HepG2 (cell line): ENCODE results near the gene C3orf52. TPM values are rescaled to one million over a fixed set of nuclear protein-coding genes. Genes with fewer than 3 reads are reported as not detected.

ENCODE experiments used
- ATAC-seq: fragments of 200-7000 bp; cut with Tn5 transposase; 3 replicates; pipeline ENCODE4 v1.9.1; 2020; ENCODE audit warnings: mild to moderate bottlenecking, moderate library complexity
- BruUV-seq: library from RNA; stranded (reverse); fragments of 400-500 nt; replicated peaks from 2 replicates; lab custom pipeline; 2021; lab: Mats Ljungman, UMichigan
- CTCF ChIA-PET: fragments of 300-600 bp; formaldehyde crosslinking; extraction: SDS; loops from one replicate; lab custom pipeline; 2021; ENCODE audit warnings: low total read pairs, inconsistent platforms, low intra/inter-chr PET ratio; lab: Yijun Ruan, JAX
- POLR2A ChIA-PET: fragments of 350-600 bp; sonication (Branson Sonifier 250); formaldehyde crosslinking; loops from one replicate; lab custom pipeline; 2020; ENCODE audit warnings: antibody characterized with exemption, inconsistent platforms; lab: Yijun Ruan, JAX
- DNase-seq: peaks from one replicate; pipeline ENCODE4 v3.0.0-alpha.2; 2015; ENCODE audit warnings: low spot score
- FAIRE-seq: peaks from 3 replicates; lab custom pipeline; 2011; peaks lifted over from hg19 to GRCh38; lab: Jason Lieb, UNC
- H2AFZ ChIP-seq: one replicate; pipeline ENCODE4 v1.6.1; 2011; ENCODE audit warnings: low read length, inconsistent platforms
- H3K27ac ChIP-seq: fragments of 300-600 bp; 3 replicates; pipeline ENCODE4 v1.8.0; 2011; ENCODE audit warnings: mixed run types, mild to moderate bottlenecking, mixed read lengths, low read length, inconsistent platforms; ENCODE audit not compliant: insufficient read depth; ENCODE audit errors: extremely low read length
- H3K27me3 ChIP-seq, 2 experiments: fragments of 200-600 bp in 1 of 2; 2 replicates in 1 of 2; 3 replicates in 1 of 2; pipeline versions ENCODE4 v1.6.0 to v1.8.0; 2011; ENCODE audit warnings: low read length in 2 of 2, mild to moderate bottlenecking in 2 of 2, moderate library complexity in 2 of 2, inconsistent platforms in 1 of 2; ENCODE audit not compliant: insufficient read depth in 2 of 2, control insufficient read depth in 1 of 2
- H3K36me3 ChIP-seq, 2 experiments: fragments of 200-600 bp in 1 of 2; replicated peaks in 1 of 2; 2 replicates in 1 of 2; 3 replicates in 1 of 2; pipeline versions ENCODE4 v1.5.1 to v1.8.0; 2011; ENCODE audit warnings: low read length in 2 of 2, inconsistent platforms in 1 of 2; ENCODE audit not compliant: insufficient read depth in 2 of 2, control insufficient read depth in 1 of 2
- H3K4me1 ChIP-seq: 2 replicates; pipeline ENCODE4 v1.5.1; 2012; ENCODE audit warnings: low read length, inconsistent platforms; ENCODE audit not compliant: insufficient read depth
- H3K4me2 ChIP-seq: 2 replicates; pipeline ENCODE4 v1.6.0; 2011; ENCODE audit warnings: low read depth, low read length, inconsistent platforms
- H3K4me3 ChIP-seq, 3 experiments: fragments of 200-600 bp in 1 of 3; sonication (generic), shearing (Covaris generic) in 1 of 3; replicated peaks in 1 of 3; 2 replicates each; pipeline ENCODE4 v1.5.1; 2011 to 2016; ENCODE audit warnings: low read length in 3 of 3, inconsistent platforms in 2 of 3, low read depth in 2 of 3, mild to moderate bottlenecking in 2 of 3, control low read depth in 1 of 3, mixed read lengths in 1 of 3; ENCODE audit not compliant: insufficient read depth in 1 of 3
- H3K79me2 ChIP-seq: one replicate; pipeline ENCODE4 v1.6.1; 2011; ENCODE audit warnings: low read length, inconsistent platforms; ENCODE audit not compliant: insufficient read depth
- H3K9ac ChIP-seq: 2 replicates; pipeline ENCODE4 v1.6.0; 2011; ENCODE audit warnings: mild to moderate bottlenecking, low read depth, low read length, inconsistent platforms; ENCODE audit not compliant: insufficient read depth
- H3K9me3 ChIP-seq: 2 replicates; pipeline ENCODE4 v1.5.1; 2012; ENCODE audit warnings: mild to moderate bottlenecking, low read length
- H4K20me1 ChIP-seq: 2 replicates; pipeline ENCODE4 v1.6.0; 2011; ENCODE audit warnings: inconsistent platforms, mild to moderate bottlenecking, low read length, moderate library complexity; ENCODE audit not compliant: insufficient read depth
- EED ChIP-seq: sonication (generic); formaldehyde crosslinking; IDR thresholded peaks from 2 replicates; pipeline ENCODE4 v1.5.0; 2020; ENCODE audit warnings: mild to moderate bottlenecking, missing genetic modification reagents
- ELF3 ChIP-seq: IDR thresholded peaks from 2 replicates; pipeline ENCODE4 v1.6.1; 2016; ENCODE audit warnings: missing genetic modification reagents, missing compliant biosample characterization
- FOXA3 ChIP-seq: IDR thresholded peaks from 2 replicates; pipeline ENCODE4 v1.6.1; 2016; ENCODE audit warnings: missing genetic modification reagents, missing compliant biosample characterization
- FOXP4 ChIP-seq: sonication (generic); formaldehyde crosslinking; IDR thresholded peaks from 2 replicates; pipeline ENCODE4 v1.4.0; 2020; ENCODE audit warnings: missing genetic modification reagents
- MAFF ChIP-seq: IDR thresholded peaks from 2 replicates; pipeline ENCODE4 v1.6.1; 2011; ENCODE audit warnings: low read depth, low read length, improper control_type of control experiment
- NAIF1 ChIP-seq: sonication (generic); formaldehyde crosslinking; IDR thresholded peaks from 2 replicates; pipeline ENCODE4 v1.5.0; 2020; ENCODE audit warnings: mild to moderate bottlenecking, missing genetic modification reagents, borderline replicate concordance
- NFYC ChIP-seq: IDR thresholded peaks from 2 replicates; pipeline ENCODE4 v1.6.1; 2016; ENCODE audit warnings: missing genetic modification reagents, missing compliant biosample characterization
- PTBP1 ChIP-seq: fragments of 200-400 bp; formaldehyde crosslinking; IDR thresholded peaks from 2 replicates; pipeline ENCODE4 v1.6.1; 2018; ENCODE audit warnings: low read length, low read depth; ENCODE audit not compliant: poor library complexity, severe bottlenecking
- SALL1 ChIP-seq: sonication (generic); formaldehyde crosslinking; IDR thresholded peaks from 2 replicates; pipeline ENCODE4 v1.8.0; 2022; ENCODE audit warnings: mild to moderate bottlenecking, missing genetic modification reagents
- SATB2 ChIP-seq: sonication (generic); formaldehyde crosslinking; IDR thresholded peaks from 2 replicates; pipeline ENCODE4 v1.5.0; 2020; ENCODE audit warnings: missing genetic modification reagents
- TOPORS ChIP-seq: sonication (generic); formaldehyde crosslinking; IDR thresholded peaks from 2 replicates; pipeline ENCODE4 v1.8.0; 2023; ENCODE audit warnings: mild to moderate bottlenecking, missing genetic modification reagents
- XRCC5 ChIP-seq: fragments of 200-400 bp; formaldehyde crosslinking; optimal IDR thresholded peaks from 2 replicates; pipeline ENCODE3; 2017; ENCODE audit warnings: mild to moderate bottlenecking, low read length
- ZFP82 ChIP-seq: sonication (generic); formaldehyde crosslinking; IDR thresholded peaks from 2 replicates; pipeline ENCODE4 v1.5.1; 2020; ENCODE audit warnings: mild to moderate bottlenecking, missing genetic modification reagents, borderline replicate concordance
- ZFYVE20 ChIP-seq: sonication (generic); formaldehyde crosslinking; IDR thresholded peaks from 2 replicates; pipeline ENCODE4 v1.8.0; 2023; ENCODE audit warnings: low read depth, mild to moderate bottlenecking, moderate library complexity, missing genetic modification reagents, borderline replicate concordance
- ZNF253 ChIP-seq: sonication (generic); formaldehyde crosslinking; IDR thresholded peaks from 2 replicates; pipeline ENCODE4 v1.8.0; 2022; ENCODE audit warnings: mild to moderate bottlenecking, missing genetic modification reagents, borderline replicate concordance
- WGBS: methylation state at CpG from one replicate; pipeline ENCODE4 v1.1.6; 2017; ENCODE audit warnings: low lambda C conversion rate; 5-methylcytosine and 5-hydroxymethylcytosine counted together
- in situ Hi-C: cut with HindIII; loops from 2 replicates; pipeline ENCODE4 v1.10.0; 2017; ENCODE audit warnings: low pct_unique_long_range_greater_than_20kb; ENCODE audit not compliant: extremely low pct_ligation_motif_present
- intact Hi-C: fragments of 100-400 bp; cut with micrococcal nuclease; formaldehyde crosslinking; loops from one replicate; pipeline ENCODE4 v1.10.0; 2022; ENCODE audit not compliant: unreplicated experiment
- polyA plus RNA-seq, 8 experiments: library from polyadenylated mRNA; depleted of rRNA in 3 of 8; stranded (reverse) in 7 of 8; unstranded in 1 of 8; fragments of >200 nt; fragmentation: Illumina TruSeq in 4 of 8; extraction: Trizol in 4 of 8; gene quantifications; 2 replicates each; pipeline versions ENCODE4 v1.2.1 to v1.2.3, GENCODE V29; 2011 to 2016; ENCODE audit warnings: low read depth in 4 of 8, missing spikeins in 1 of 8, mixed read lengths in 1 of 8; ENCODE audit not compliant: insufficient read depth in 1 of 8
- total RNA-seq, 5 experiments: library from RNA; depleted of rRNA; stranded (reverse); fragments of >200 nt; fragmentation: Illumina TruSeq; extraction: Trizol; gene quantifications; 2 replicates each; pipeline ENCODE4 v1.2.3, GENCODE V29; 2016; ENCODE audit warnings: low read depth in 1 of 5
- TF ChIP-seq, protein P1 (sequence below): IDR thresholded peaks from 2 replicates; pipeline ENCODE4 v1.6.1; 2016; ENCODE audit warnings: mild to moderate bottlenecking, missing biosample characterization, missing genetic modification reagents

C3orf52 gene
- total and polyA plus RNA-seq, 2 of the 13 experiments (the other 11 are each of a cell fraction or from before 2014, with no cell fraction given): 0.79 to 1.2 TPM

- Histone ChIP-seq H3K27me3 (peaks cover 0 to 4% of the 10 kb centered on the region in 2 experiments; a peak in 1 of 5 replicates), H3K4me3 (no peak overlapping the region), H3K4me1 (peaks cover 18% of the 10 kb centered on the region), H3K9me3 (no peaks in the 10 kb centered on the region), H3K4me2 (no peak overlapping the region), H3K9ac (no peak overlapping the region), H3K79me2 (no peaks in the 10 kb centered on the region), H3K36me3 (no peaks in the 10 kb centered on the region), H3K27ac (no peak overlapping the region), H4K20me1 (no peaks in the 10 kb centered on the region), H2AFZ (no peak overlapping the region)
- in situ Hi-C loops: no loop called here
- no peak for TF ChIP-seq SALL1
- no peak for TF ChIP-seq ZFP82 (CRISPR knock-in tag)
- no peak for TF ChIP-seq TOPORS (CRISPR knock-in tag)
- no peak for TF ChIP-seq ZNF253
- TF ChIP-seq ZFYVE20 (CRISPR knock-in tag): no peak
- DNase-seq (no peak), FAIRE-seq (no peak), ATAC-seq (no peak)
- intact Hi-C loops: no loop called here
- no TSS peak for BruUV-seq
- CTCF ChIA-PET: no interaction called here
- whole genome bisulfite sequencing: 64% methylated on average over 2 of the region's 2 CpGs
- POLR2A ChIA-PET: no interaction called here
Observed at GRCh38 chr3:112074006-112074405, 12.2 kb upstream of the C3orf52 start.

DNA sequence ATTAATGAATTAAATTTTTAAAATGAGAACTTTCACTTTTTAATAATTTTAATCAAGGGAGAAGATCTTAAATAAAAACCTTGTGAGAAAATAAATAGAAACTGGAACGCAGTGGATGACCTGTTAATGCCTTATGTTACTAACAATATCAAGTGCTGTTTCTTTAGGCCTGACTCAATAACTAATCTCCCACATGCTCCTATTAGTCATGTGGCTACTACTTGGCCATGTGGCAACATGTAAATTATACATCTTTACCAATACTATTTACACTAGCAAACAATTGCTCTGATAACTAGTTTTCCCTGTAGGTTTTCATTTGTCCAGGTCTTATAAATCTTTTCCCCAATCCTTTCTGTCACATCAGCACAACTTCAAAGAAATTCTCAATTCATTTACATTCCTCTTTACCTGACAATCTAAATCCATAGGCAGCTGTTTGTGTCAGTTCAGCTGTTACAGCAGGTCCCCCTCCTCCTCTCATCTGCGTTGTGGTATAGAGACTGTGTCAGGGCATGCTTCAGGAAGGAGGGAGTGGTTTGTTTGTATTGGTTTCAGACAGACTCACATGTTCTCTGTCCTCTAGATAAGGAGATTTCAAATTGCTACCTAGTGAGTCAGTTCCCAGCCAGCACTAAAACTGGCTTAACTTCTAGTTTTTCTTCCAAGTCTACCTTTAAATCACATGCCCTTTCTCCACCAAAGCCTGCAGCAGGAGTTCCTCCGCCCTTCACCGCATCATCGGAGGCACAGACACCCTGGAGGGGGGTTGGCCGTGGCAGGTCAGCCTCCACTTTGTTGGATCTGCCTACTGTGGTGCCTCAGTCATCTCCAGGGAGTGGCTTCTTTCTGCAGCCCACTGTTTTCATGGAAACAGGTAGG is 11.3 kb upstream of the C3orf52 start:
- Histone ChIP-seq H3K4me3 (peak overlapping the region in 1 of 3 experiments; percentile 46; a peak in 1 of 6 replicates), H3K79me2 (no peaks in the 10 kb centered on the region), H4K20me1 (no peaks in the 10 kb centered on the region), H3K9me3 (no peaks in the 10 kb centered on the region), H3K27ac (no peak overlapping the region), H3K36me3 (no peaks in the 10 kb centered on the region), H2AFZ (no peak overlapping the region), H3K27me3 (peaks cover 0 to 4% of the 10 kb centered on the region in 2 experiments; a peak in 1 of 5 replicates), H3K4me1 (peaks cover 18% of the 10 kb centered on the region), H3K9ac (no peak overlapping the region), H3K4me2 (peak overlapping the region; percentile 71)
- intact Hi-C loops (no loop called here), in situ Hi-C loops (no loop called here)
- peak; percentile 82 for DNase-seq
- FAIRE-seq: peak; percentile 49
- ATAC-seq: peak; percentile 99
- WGBS: 0% methylated on average over 6 of the region's 6 CpGs
- no TSS peak for BruUV-seq
- ChIA-PET POLR2A (no interaction called here), CTCF (no interaction called here)
- TF ChIP-seq ELF3: peak; percentile 44; the same call in 1 of the 2 replicates
- no peak for TF ChIP-seq NFYC (CRISPR knock-in tag)
- no peak for TF ChIP-seq SATB2 (CRISPR knock-in tag)
- no peak for TF ChIP-seq PTBP1
- TF ChIP-seq EED (CRISPR knock-in tag): no peak
- TF ChIP-seq XRCC5: no peak
- TF ChIP-seq MAFF: peak; percentile 72
- TF ChIP-seq, protein P1, sequence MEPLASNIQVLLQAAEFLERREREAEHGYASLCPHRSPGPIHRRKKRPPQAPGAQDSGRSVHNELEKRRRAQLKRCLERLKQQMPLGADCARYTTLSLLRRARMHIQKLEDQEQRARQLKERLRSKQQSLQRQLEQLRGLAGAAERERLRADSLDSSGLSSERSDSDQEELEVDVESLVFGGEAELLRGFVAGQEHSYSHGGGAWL (CRISPR knock-in tag): no peak
- TF ChIP-seq FOXP4 (CRISPR knock-in tag): peak; percentile 40; the same call in 1 of the 2 replicates
- TF ChIP-seq NAIF1 (CRISPR knock-in tag): no peak
- peak; percentile 60 for TF ChIP-seq FOXA3 (CRISPR knock-in tag)
